Activated T-helper 9 cell treated with anti-CD3 and anti-CD28 coated beads, Interleukin-2, amount 50 U/mL, for 16 hours (primary cell): ENCODE measurements around the gene LIX1.
"Not testable (repeated sequence)": the region's sequence is repeated elsewhere in the genome, so short reads cannot be mapped to it uniquely, and the experiment has no call there.

ENCODE experiments used
- DNase-seq: peaks from one replicate; pipeline ENCODE4 v3.0.0-alpha.2; 2020; ENCODE audit warnings: low read depth

Gene LIX1

GRCh38 chr5:97141031-97141430, 1.4 kb downstream of the LIX1 start:
- no peak for DNase-seq

- DNase-seq, result not testable (repeated sequence)
Measured at GRCh38 chr5:97140250-97140649, 2.2 kb downstream of the LIX1 start.

GRCh38 chr5:97136475-97136874, 5.9 kb downstream of the LIX1 start:
- DNase-seq, result no peak

GRCh38 chr5:97135868-97136267, 6.5 kb downstream of the LIX1 start:
- no peak for DNase-seq

- DNase-seq, result no peak
Measured at GRCh38 chr5:97134634-97135033, 7.8 kb downstream of the LIX1 start.

GRCh38 chr5:97133101-97133500, 9.3 kb downstream of the LIX1 start:
- DNase-seq, result no peak

- DNase-seq, result no peak
Measured at GRCh38 chr5:97131921-97132320, 10.5 kb downstream of the LIX1 start.

GRCh38 chr5:97131139-97131710, 11.2 kb downstream of the LIX1 start:
- no peak for DNase-seq

- DNase-seq, result no peak
Measured at GRCh38 chr5:97127727-97128126, 14.7 kb downstream of the LIX1 start.

- DNase-seq, result no peak
Measured at GRCh38 chr5:97125125-97125683, 17.2 kb downstream of the LIX1 start.

- no peak for DNase-seq
Measured at GRCh38 chr5:97124335-97124734, 18.1 kb downstream of the LIX1 start.

- no peak for DNase-seq
Measured at GRCh38 chr5:97121848-97122247, 20.6 kb downstream of the LIX1 start.

GRCh38 chr5:97120195-97120594, 22.2 kb downstream of the LIX1 start:
- no peak for DNase-seq

- DNase-seq, result no peak
Measured at GRCh38 chr5:97119007-97119390, 23.4 kb downstream of the LIX1 start.

- DNase-seq, result no peak
Measured at GRCh38 chr5:97118261-97119006, 24.0 kb downstream of the LIX1 start.

- no peak for DNase-seq
Measured at GRCh38 chr5:97115932-97116331, 26.5 kb downstream of the LIX1 start.

- DNase-seq, result no peak
Measured at GRCh38 chr5:97112230-97112629, 30.2 kb downstream of the LIX1 start.

- no peak for DNase-seq
Measured at GRCh38 chr5:97111616-97112015, 30.8 kb downstream of the LIX1 start.

GRCh38 chr5:97111004-97111403, 31.4 kb downstream of the LIX1 start:
- DNase-seq, result no peak

GRCh38 chr5:97107318-97107717, 35.1 kb downstream of the LIX1 start:
- no peak for DNase-seq

GRCh38 chr5:97106216-97106581, 36.2 kb downstream of the LIX1 start:
- DNase-seq, result no peak

- no peak for DNase-seq
Measured at GRCh38 chr5:97105501-97106215, 36.8 kb downstream of the LIX1 start.

- DNase-seq, result no peak
Measured at GRCh38 chr5:97102010-97102470, 40.4 kb downstream of the LIX1 start.
